Measurements from ENCODE around the gene DTX1.

The DTX1 gene

DNA sequence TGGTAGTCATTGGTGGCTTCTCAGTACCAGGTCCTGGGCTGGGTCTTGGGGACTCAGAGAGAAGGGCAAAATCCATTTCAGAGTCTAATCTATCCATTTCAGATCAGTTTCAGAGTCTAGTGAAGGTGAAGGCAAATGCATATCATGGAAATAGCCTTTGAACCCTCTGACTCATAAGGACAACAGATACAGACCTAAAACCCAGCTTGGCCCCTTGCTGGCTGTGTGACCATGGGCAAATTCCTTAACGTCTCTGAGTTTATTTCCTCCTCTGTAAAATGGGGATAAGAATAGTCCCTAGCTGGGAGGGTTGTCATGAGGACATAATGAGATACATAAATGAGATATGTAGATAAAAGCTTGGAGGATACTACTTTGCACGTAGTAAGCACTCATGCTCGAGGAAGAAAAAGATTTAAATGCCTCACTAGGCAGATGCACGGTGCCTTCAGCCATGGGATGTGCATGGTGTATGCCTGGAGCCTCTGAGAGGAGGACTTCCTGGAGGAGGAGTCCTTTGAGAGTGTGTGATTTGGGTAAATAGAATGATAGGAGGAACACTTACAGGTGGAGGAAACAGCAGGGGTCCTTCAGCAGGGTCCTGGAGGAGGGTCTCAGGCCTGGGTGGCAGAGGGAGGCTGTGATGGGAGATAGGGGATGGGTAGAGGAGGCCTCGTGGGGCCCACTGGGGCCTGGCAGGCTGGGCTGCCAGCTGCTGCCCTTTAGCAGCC, 8.0 kb downstream of the DTX1 start:
- POLR2A ChIA-PET: no interaction called here
- DNase-seq (ENCODE audit: extremely low spot score): no peak
- CTCF ChIA-PET: no interaction called here
- TF ChIP-seq FOXA1 (IDR thresholded peaks at IDR 0.05): no peak
- no peak for TF ChIP-seq SP1 (IDR thresholded peaks at IDR 0.05)
- TF ChIP-seq LEF1 (IDR thresholded peaks at IDR 0.05; ENCODE audit: borderline replicate concordance): no peak
- no peak for TF ChIP-seq CTBP1 (IDR thresholded peaks at IDR 0.05; ENCODE audit: borderline replicate concordance)
- TF ChIP-seq TARDBP (IDR thresholded peaks at IDR 0.05): no peak
- no peak for TF ChIP-seq SUZ12 (IDR thresholded peaks at IDR 0.05)
- TF ChIP-seq NFRKB (IDR thresholded peaks at IDR 0.05): no peak
- no peak for TF ChIP-seq ARNT (IDR thresholded peaks at IDR 0.05)
- TF ChIP-seq FOXM1 (IDR thresholded peaks at IDR 0.05; ENCODE audit: borderline replicate concordance): no peak
- TF ChIP-seq ZNF384 (IDR thresholded peaks at IDR 0.05): no peak
- TF ChIP-seq HDGF (IDR thresholded peaks at IDR 0.05; ENCODE audit: borderline replicate concordance): no peak
- TF ChIP-seq BHLHE40 (IDR thresholded peaks at IDR 0.05; ENCODE audit: borderline replicate concordance): no peak
- no peak for TF ChIP-seq ELF4 (IDR thresholded peaks at IDR 0.05)
- TF ChIP-seq FOXK2 (IDR thresholded peaks at IDR 0.05): no peak
- no peak for TF ChIP-seq L3MBTL2 (conservative IDR thresholded peaks at IDR 0.05)
- TF ChIP-seq, protein P1, sequence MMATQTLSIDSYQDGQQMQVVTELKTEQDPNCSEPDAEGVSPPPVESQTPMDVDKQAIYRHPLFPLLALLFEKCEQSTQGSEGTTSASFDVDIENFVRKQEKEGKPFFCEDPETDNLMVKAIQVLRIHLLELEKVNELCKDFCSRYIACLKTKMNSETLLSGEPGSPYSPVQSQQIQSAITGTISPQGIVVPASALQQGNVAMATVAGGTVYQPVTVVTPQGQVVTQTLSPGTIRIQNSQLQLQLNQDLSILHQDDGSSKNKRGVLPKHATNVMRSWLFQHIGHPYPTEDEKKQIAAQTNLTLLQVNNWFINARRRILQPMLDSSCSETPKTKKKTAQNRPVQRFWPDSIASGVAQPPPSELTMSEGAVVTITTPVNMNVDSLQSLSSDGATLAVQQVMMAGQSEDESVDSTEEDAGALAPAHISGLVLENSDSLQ (IDR thresholded peaks at IDR 0.05): no peak

DNA sequence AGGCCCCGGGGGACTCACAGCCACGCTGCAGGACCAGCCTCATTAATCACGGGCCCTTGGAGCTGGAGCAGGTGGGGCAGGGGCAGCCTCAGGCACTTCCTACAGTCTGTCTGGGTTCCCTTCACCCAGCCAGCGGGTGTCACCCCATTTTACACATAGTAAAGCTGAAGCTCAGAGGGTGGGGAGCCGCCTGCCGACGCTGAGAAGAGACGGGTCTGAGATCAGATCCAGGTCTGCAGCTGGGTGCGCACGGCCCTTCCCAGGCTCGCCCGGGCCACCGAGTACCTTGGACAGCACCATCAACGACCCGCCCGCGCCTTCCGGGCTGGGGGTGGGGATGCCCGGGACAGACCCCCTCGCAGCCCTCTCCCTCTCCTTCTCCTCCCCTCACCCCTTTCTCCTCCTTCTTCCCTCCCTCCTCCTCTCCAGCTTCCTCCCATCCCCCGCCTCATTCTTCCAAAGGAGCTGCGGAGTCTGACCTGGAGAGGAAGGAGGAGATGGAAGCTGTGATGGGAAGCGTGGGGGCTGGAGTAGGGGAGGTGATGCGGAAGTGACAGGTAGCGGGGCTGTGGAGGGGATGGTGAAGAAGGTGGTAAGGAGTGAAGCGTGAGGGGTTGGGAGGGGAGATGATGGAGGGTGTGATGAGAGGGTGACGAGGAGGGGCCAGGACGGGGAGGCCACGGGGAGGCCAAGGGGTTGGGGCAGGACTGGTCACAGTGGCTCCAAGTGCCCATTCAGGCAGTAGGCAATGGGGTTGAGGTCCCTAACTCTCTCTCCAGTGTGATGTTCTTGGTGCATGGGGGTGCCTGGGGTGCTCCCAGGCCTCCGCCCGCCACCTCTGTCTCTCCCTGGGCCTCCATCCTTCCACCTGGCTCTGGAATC, 8.8 kb downstream of the DTX1 start:
- CTCF ChIA-PET: interaction anchor here (0.9 kb wide), 1 partner anchor 16 kb away, joined by 4 read pairs; no protein-coding TSS in a partner anchor
- POLR2A ChIA-PET: no interaction called here
- TF ChIP-seq BHLHE40 (IDR thresholded peaks at IDR 0.05; ENCODE audit: borderline replicate concordance): no peak
- DNase-seq (ENCODE audit: extremely low spot score): peak; percentile 52

DNA sequence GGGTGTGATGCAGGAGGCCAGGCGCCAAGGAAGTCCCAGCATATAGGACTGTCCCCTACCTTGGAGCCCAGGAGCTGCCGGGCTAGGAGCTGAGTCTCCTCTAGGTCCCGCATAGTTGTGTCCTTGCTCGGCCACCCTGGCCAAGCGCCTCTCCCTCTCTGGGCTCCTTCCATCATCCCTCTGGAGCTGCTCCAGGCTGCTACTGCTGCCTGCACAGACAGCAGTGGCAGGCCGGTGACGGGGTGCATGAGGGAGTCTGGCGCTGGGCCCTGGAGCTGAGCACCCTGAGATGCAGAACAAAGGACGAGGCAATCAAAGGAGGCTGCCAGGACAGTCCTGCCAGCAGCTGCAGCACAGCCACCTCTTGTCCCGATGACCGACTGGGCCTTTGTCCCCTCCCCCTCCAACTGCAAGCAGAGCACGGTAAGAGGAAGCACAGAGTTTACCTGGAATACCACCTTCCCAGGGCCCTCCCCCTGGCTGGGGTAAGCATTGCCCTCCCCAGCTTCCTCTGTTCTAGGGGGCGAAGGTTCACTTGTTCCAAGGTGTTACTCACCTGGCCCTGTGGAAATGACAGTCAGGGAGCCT, 10.4 kb downstream of the DTX1 start:
- ChIA-PET CTCF (no interaction called here), POLR2A (no interaction called here)
- no peak for DNase-seq (ENCODE audit: extremely low spot score)
- TF ChIP-seq ELF4 (IDR thresholded peaks at IDR 0.05) (no peak), SP1 (IDR thresholded peaks at IDR 0.05) (no peak), CTBP1 (IDR thresholded peaks at IDR 0.05; ENCODE audit: borderline replicate concordance) (no peak), NFRKB (IDR thresholded peaks at IDR 0.05) (no peak), TARDBP (IDR thresholded peaks at IDR 0.05) (no peak)

DNA sequence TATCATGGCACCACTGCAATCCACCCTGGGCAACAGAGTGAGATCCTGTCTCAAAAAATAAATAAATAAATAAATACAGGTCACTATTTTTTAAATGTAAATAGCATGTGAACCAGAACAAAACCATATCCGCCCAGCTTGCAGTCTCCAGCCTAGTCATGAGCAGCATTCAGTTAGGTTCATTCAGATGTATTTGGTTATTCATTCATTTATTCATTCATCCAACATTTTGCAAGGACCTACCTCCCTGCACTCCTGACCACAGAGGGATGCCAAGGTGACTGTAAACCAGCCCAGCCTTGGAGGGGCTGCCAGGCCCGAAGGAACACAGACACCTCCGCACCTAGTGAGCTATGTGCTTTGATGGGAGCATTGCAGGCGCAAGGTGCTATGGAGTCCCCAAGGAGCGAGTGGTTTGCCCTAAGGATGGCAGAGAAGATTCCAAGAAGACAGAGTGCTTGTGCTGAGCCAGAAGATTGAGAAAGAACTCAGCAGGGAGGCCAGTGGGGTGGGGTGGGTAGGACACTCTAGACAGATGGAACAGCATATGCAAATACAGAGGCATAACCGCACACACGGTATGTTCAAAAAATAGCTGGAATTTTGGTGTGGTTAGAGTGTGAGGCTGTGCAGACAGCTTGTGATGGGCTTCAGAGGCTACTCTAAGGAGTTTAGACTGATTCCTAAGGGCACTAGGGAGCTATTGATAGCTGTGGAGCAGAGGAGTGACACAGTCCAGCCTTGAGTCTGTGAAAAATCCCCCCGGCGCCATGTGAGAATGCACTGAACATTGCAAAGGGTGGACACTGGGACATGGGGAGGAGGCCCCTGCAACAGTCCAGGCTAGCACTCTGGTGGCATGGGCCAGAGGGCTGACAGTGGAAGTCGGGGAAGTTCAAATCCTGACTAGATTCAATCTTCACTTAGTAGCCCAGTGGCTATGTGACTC, 11.7 kb downstream of the DTX1 start:
- TF ChIP-seq ZNF384 (IDR thresholded peaks at IDR 0.05): no peak
- TF ChIP-seq, protein P1 (IDR thresholded peaks at IDR 0.05): no peak
- TF ChIP-seq BHLHE40 (IDR thresholded peaks at IDR 0.05; ENCODE audit: borderline replicate concordance): no peak
- no peak for TF ChIP-seq FOXK2 (IDR thresholded peaks at IDR 0.05)
- no peak for TF ChIP-seq FOXA1 (IDR thresholded peaks at IDR 0.05)
- no peak for TF ChIP-seq L3MBTL2 (conservative IDR thresholded peaks at IDR 0.05)
- no peak for TF ChIP-seq TARDBP (IDR thresholded peaks at IDR 0.05)
- no peak for TF ChIP-seq SP1 (IDR thresholded peaks at IDR 0.05)
- no peak for TF ChIP-seq ARNT (IDR thresholded peaks at IDR 0.05)
- no peak for TF ChIP-seq NFRKB (IDR thresholded peaks at IDR 0.05)
- no peak for DNase-seq (ENCODE audit: extremely low spot score)
- ChIA-PET CTCF (no interaction called here), POLR2A (no interaction called here)

DNA sequence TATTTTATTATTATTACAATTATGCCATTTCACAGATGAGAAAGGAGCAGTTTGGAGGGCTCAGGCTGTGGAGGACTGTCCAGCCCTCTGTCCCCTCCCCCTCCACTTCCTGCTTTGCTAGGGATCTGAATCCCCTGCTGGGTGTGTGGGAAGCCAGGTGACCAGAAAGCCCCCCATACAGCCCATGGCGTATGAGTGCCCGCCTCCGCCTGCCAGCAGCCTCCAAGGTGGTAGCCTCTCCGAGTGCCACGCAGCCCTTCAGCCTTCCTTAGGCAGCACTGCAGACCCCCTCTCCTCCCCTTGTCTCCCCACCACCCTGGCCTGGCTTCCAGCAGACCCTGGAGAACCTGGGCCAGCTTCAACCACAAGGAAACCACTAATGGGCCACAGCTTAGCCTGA, 12.6 kb downstream of the DTX1 start:
- TF ChIP-seq ELF4 (IDR thresholded peaks at IDR 0.05): no peak
- TF ChIP-seq ZNF384 (IDR thresholded peaks at IDR 0.05): no peak
- no peak for TF ChIP-seq FOXK2 (IDR thresholded peaks at IDR 0.05)
- TF ChIP-seq CTBP1 (IDR thresholded peaks at IDR 0.05; ENCODE audit: borderline replicate concordance): no peak
- no peak for TF ChIP-seq ARNT (IDR thresholded peaks at IDR 0.05)
- ChIA-PET POLR2A (no interaction called here), CTCF (no interaction called here)
- DNase-seq (ENCODE audit: extremely low spot score): no peak

DNA sequence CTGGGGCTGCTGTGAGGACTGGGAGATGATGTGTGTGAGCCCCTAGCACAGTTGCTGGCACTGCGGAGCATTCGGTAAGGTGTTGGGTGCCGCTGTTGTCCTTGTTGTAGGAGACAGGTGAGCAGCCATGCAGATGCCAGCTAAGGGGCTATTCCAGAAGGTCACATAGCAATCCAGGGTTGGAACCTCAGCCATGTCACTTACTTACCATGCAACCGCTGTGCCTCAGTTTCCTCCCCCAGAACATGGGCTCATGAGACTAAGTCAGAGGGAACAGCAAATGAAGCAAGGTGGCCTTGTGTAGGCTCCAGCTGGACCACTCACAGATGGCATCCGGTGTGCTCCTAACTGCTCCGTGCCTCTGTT, 13.2 kb downstream of the DTX1 start:
- CTCF ChIA-PET: no interaction called here
- POLR2A ChIA-PET: interaction anchor here (1.5 kb wide), 1 partner anchor 8 kb away, joined by 4 read pairs; no protein-coding TSS in a partner anchor
- no peak for DNase-seq (ENCODE audit: extremely low spot score)
- TF ChIP-seq LEF1 (IDR thresholded peaks at IDR 0.05; ENCODE audit: borderline replicate concordance) (no peak), FOXA1 (IDR thresholded peaks at IDR 0.05) (no peak), ELF4 (IDR thresholded peaks at IDR 0.05) (no peak)
